Adrenal gland (tissue), 12 donors: ENCODE data around the gene ZNF467. TPM values are rescaled to one million over a fixed set of nuclear protein-coding genes. Genes with fewer than 3 reads are reported as not detected.

Experiments used
- DNase-seq, 7 donors: peaks; one replicate each; pipeline ENCODE4 v3.0.0-alpha.2; 2019 to 2020
- H3K27ac ChIP-seq, 5 donors: fragments of 200-600 bp; sonication (generic) in 4 of 5; 1 replicate in 3 of 5; 2 replicates in 2 of 5; pipeline versions ENCODE4 v1.5.1 to v1.8.0; 2016 to 2020; ENCODE audit warnings: mild to moderate bottlenecking in 1 of 5
- H3K27me3 ChIP-seq: fragments of 200-600 bp; 2 replicates; pipeline ENCODE4 v1.8.0; 2021
- H3K36me3 ChIP-seq, 2 donors: fragments of 200-600 bp; replicated peaks in 1 of 2; 1 replicate in 1 of 2; 2 replicates in 1 of 2; pipeline versions ENCODE4 v1.5.1 to v1.8.0; 2018 to 2022
- H3K4me1 ChIP-seq, 2 donors: fragments of 200-600 bp; replicated peaks in 1 of 2; 1 replicate in 1 of 2; 2 replicates in 1 of 2; pipeline versions ENCODE4 v1.5.1 to v1.8.0; 2018 to 2021
- H3K4me3 ChIP-seq, 4 donors: fragments of 200-600 bp; sonication (generic) in 3 of 4; one replicate each; pipeline ENCODE4 v1.5.1; 2016 to 2018
- H3K9me3 ChIP-seq, 3 donors: fragments of 200-600 bp; sonication (generic) in 1 of 3; replicated peaks in 1 of 3; 1 replicate in 2 of 3; 2 replicates in 1 of 3; pipeline versions ENCODE4 v1.5.1 to v1.8.0; 2016 to 2021
- POLR2A ChIP-seq, 2 donors: fragments of 450-650 bp; IDR thresholded peaks; one replicate each; pipeline ENCODE4 v1.6.1; 2017; ENCODE audit warnings: antibody characterized with exemption in 2 of 2, mild to moderate bottlenecking in 2 of 2, moderate library complexity in 1 of 2
- WGBS, 4 donors: extraction: QIAGEN DNeasy Blood & Tissue Kit in 2 of 4; methylation state at CpG; one replicate each; pipeline versions ENCODE4 v1.1.5 to v1.1.7; 2013 to 2017; 5-methylcytosine and 5-hydroxymethylcytosine counted together
- intact Hi-C, 2 donors: fragments of 100-400 bp; cut with DNase I; formaldehyde crosslinking; loops; one replicate each; pipeline versions ENCODE4 v1.14.1 to v1.15.0; 2022 to 2023
- polyA plus RNA-seq, 3 donors: library from polyadenylated mRNA; stranded (reverse); fragments of 200-250 nt in 2 of 3; fragments of 350-450 nt in 1 of 3; fragmentation: Illumina TruSeq in 1 of 3; extraction: RNeasy Lipid Tissue Mini Kit (QIAGEN cat#74804) in 1 of 3; gene quantifications; one replicate each; pipeline ENCODE4 v1.2.3, GENCODE V29; 2013 to 2014
- total RNA-seq, 9 donors: library from RNA; depleted of rRNA in 4 of 9; stranded (reverse); fragments of >200 nt in 4 of 9; fragments of 120-200 nt in 1 of 9; fragmentation: NEBNext Ultra II Directional in 1 of 9; extraction: Animal tissue kit (Norgen Biotek cat#: 25700) in 1 of 9; gene quantifications; one replicate each; pipeline versions ENCODE4 v1.1.0 to v1.2.4, GENCODE V29; 2013 to 2023
- TF ChIP-seq, protein P1 (sequence below), 6 experiments: fragments of 450-650 bp in 4 of 6; fragments of 200-600 bp in 2 of 6; sonication (generic) in 1 of 6; IDR thresholded peaks; 1 replicate in 5 of 6; 2 replicates in 1 of 6; pipeline versions ENCODE4 v1.5.1 to v1.8.0; 2016 to 2021; ENCODE audit warnings: antibody characterized with exemption in 6 of 6, mild to moderate bottlenecking in 2 of 6, moderate library complexity in 1 of 6
- donor health status: healthy with polysubstance abuse.
- donor health status: Bipolar disorder and iron deficiency.
- donor health status: DM: yes; HTN: yes; CAD: no.
- donor health status: DM: no; HTN: no; CAD: no.
- donor health status: DM: no; HTN: no; CAD: no.
- donor health status: DM: yes; HTN: yes; CAD: no.

ZNF467 gene
- total and polyA plus RNA-seq, 12 donors, result 1.2 to 44.2 (median 18.6) TPM

DNA sequence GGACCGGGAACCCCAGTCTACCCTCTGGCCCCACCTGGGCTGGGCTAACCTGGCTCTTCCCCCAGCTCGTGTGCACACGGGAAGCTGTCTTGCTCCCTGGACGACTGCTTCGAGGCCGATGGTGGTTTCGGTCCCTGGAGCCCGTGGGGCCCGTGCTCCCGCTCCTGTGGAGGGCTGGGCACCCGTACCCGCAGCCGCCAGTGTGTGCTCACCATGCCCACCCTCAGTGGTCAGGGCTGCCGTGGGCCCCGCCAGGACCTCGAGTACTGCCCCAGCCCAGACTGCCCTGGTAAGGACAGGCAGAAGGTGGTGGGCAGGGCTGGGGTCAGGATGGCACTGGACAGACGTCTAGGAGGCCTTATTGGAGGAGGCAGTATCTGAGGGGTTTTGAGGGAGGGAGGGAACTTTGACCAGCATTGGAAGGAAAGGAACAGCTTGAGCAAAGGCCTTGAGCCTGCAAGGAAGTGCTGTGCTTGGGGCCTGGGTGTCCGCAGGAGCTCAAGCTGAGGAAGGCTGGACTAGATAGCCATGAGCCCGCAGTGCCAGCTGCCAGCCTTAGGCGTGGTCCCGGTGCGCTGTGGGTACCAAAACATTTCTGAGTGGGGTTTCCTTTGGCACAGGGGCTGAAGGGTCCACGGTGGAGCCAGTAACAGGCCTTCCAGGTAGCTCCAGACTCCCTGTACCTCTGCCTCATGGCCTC lies 44.6 kb upstream of the ZNF467 start:
- 83 to 87% (median 84%) methylated on average over 13 to 23 of the region's 23 CpGs for WGBS, 4 donors
- DNase-seq, result no peak
- H3K4me3 ChIP-seq, result no peak overlapping the region
- H3K9me3 ChIP-seq, result no peaks in the 10 kb centered on the region
- TF ChIP-seq POLR2A (IDR thresholded peaks at IDR 0.05), result no peak
- TF ChIP-seq, protein P1, sequence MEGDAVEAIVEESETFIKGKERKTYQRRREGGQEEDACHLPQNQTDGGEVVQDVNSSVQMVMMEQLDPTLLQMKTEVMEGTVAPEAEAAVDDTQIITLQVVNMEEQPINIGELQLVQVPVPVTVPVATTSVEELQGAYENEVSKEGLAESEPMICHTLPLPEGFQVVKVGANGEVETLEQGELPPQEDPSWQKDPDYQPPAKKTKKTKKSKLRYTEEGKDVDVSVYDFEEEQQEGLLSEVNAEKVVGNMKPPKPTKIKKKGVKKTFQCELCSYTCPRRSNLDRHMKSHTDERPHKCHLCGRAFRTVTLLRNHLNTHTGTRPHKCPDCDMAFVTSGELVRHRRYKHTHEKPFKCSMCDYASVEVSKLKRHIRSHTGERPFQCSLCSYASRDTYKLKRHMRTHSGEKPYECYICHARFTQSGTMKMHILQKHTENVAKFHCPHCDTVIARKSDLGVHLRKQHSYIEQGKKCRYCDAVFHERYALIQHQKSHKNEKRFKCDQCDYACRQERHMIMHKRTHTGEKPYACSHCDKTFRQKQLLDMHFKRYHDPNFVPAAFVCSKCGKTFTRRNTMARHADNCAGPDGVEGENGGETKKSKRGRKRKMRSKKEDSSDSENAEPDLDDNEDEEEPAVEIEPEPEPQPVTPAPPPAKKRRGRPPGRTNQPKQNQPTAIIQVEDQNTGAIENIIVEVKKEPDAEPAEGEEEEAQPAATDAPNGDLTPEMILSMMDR (IDR thresholded peaks at IDR 0.05), result no peak
- intact Hi-C loops, result no loop called here
- H3K27ac ChIP-seq, result no peak overlapping the region
- H3K27me3 ChIP-seq, result peaks cover 3% of the 10 kb centered on the region
- no peaks in the 10 kb centered on the region for H3K36me3 ChIP-seq
- no peaks in the 10 kb centered on the region for H3K4me1 ChIP-seq

DNA sequence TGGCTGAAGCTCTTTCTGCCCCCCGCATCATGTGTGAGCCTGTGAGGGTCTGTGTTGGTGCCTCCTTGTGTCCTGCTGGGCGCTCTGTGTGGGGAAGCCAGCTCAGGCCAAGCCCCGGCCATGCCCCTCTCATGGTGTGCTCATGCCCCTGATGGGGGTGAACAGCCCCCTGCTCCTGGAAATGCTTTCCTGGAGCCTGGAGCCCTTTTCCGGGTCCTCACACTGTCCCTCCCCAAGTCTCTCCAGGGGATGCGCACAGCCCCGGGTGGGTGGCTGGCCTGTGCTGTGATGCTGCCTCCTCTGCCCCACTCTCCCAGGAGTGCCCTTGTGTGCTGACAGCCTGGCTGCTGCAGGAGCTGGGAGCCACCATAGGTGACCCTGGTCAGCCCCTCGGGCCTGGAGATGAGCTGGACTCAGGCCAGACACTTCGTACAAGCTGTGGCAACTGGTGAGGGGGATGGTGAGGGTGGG lies 43.9 kb upstream of the ZNF467 start:
- Histone ChIP-seq H3K27me3 (peaks cover 3% of the 10 kb centered on the region), H3K4me1 (no peaks in the 10 kb centered on the region), H3K9me3 (no peaks in the 10 kb centered on the region), H3K27ac (no peak overlapping the region), H3K36me3 (no peaks in the 10 kb centered on the region), H3K4me3 (no peak overlapping the region)
- no peak for TF ChIP-seq POLR2A (IDR thresholded peaks at IDR 0.05)
- TF ChIP-seq, protein P1 (IDR thresholded peaks at IDR 0.05), result no peak
- intact Hi-C loops, result no loop called here
- no peak for DNase-seq
- 69 to 80% (median 77%) methylated on average over 3 to 8 of the region's 8 CpGs for WGBS, 4 donors

- TF ChIP-seq, protein P1 (IDR thresholded peaks at IDR 0.05), result no peak
- no peak for TF ChIP-seq POLR2A (IDR thresholded peaks at IDR 0.05)
- Histone ChIP-seq H3K36me3 (no peaks in the 10 kb centered on the region), H3K27me3 (peaks cover 3% of the 10 kb centered on the region), H3K27ac (no peak overlapping the region), H3K4me1 (no peaks in the 10 kb centered on the region), H3K9me3 (no peaks in the 10 kb centered on the region), H3K4me3 (no peak overlapping the region)
- 76 to 83% methylated on average over 4 of the region's 4 CpGs; no CpG with 5 or more reads in 2 of the 4 donors for WGBS, 4 donors
- intact Hi-C loops, result no loop called here
- DNase-seq, result no peak
These were observed 43.4 kb upstream of the ZNF467 start for GRCh38 chr7:149816794-149817193.

DNA sequence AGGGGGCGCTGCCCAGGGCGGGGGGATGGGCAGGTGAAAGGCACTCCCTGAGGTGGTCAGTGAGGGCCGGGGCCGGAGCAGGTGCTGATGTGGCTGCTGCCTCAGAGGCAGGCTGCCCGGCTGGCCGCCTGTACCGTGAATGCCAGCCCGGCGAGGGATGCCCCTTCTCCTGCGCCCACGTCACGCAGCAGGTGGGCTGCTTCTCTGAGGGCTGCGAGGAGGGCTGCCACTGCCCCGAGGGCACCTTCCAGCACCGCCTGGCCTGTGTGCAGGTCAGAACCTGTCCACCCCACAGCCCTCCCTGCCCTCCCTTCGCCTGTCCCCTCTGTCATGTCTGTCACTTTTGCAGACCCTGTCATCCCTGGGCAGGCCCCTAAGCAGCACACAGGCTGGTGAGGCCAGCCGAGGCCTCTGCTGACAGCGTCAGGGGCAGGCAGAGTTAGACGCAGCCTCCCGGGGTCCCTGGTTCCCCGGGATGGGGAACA lies 42.9 kb upstream of the ZNF467 start:
- no peak for DNase-seq
- TF ChIP-seq POLR2A (IDR thresholded peaks at IDR 0.05), result no peak
- TF ChIP-seq, protein P1 (IDR thresholded peaks at IDR 0.05), result no peak
- Histone ChIP-seq H3K27me3 (peaks cover 3% of the 10 kb centered on the region), H3K4me3 (no peak overlapping the region), H3K4me1 (no peaks in the 10 kb centered on the region), H3K27ac (no peak overlapping the region), H3K9me3 (no peaks in the 10 kb centered on the region), H3K36me3 (no peaks in the 10 kb centered on the region)
- 69 to 89% (median 78%) methylated on average over 7 to 21 of the region's 21 CpGs for WGBS, 4 donors
- intact Hi-C loops, result no loop called here
